ENCODE results near the gene LRRIQ3. TPM values are rescaled to one million over a fixed set of nuclear protein-coding genes. Genes with fewer than 3 reads are reported as not detected.

Gene LRRIQ3
- total and polyA plus RNA-seq, 2 of the 4 experiments (the other 2 are of a cell fraction) = 1.2 to 1.8 TPM

GRCh38 chr1:74197657-74198552 lies at the start of gene LRRIQ3, which contains the start of gene FPGT (continued):
- TF ChIP-seq CTCF (conservative IDR thresholded peaks at IDR 0.05; ENCODE audit: low read depth, low read length) = no peak
- no peak for TF ChIP-seq RFX5 (IDR thresholded peaks at IDR 0.05; ENCODE audit: low read depth, low read length)
- TF ChIP-seq FOS (IDR thresholded peaks at IDR 0.05; ENCODE audit: low read depth, low read length) = no peak
- no peak for TF ChIP-seq RCOR1 (IDR thresholded peaks at IDR 0.05; ENCODE audit: insufficient replicate concordance, low read length)
